ENCODE data around the gene SPEN.

SPEN gene

DNA sequence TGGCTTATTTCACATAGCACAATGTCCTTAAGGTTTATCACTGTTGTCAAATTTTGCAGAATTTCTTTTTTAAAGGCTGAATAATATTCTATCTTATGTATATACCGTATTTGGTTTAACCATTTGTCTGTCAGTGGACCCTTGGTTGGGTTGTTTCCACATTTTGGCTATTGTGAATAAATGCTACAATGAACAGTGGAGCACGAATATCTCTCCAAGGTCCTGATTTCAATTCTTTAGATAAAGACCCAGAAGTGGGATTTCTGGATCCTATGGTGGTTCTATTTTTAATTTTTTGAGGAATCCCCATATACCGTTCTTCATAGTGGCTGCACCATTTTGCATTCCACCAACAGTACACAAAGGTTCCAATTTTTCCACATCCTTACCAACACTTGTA lies 134.2 kb downstream of the SPEN start:
- Histone ChIP-seq H3K36me3 (ENCODE audit: insufficient read depth, low read length) (no peaks in the 10 kb centered on the region), H3K79me2 (ENCODE audit: insufficient read depth, low read length) (no peaks in the 10 kb centered on the region)

DNA sequence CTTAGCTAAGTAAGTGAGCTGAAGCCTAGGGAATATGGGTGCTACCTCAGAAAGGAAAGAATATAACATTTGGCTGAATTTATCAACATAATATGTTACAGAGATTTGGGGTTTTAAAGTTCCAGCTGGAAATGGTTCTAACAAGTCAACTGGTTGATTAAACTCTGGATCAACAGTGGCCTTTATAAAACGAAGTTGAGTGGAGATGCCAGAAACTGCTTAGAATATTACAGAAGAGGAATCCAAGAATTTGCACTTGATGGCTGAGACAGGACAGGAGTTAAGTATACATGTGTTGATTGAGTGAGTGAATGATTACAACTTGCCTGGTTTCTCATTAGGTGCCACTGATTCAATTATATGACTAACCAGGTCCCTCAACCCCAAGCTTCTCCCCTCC lies 135.8 kb downstream of the SPEN start:
- ATAC-seq (ENCODE audit: insufficient read depth, low read depth) (no peak), DNase-seq (no peak)
- no peaks in the 10 kb centered on the region for H3K27me3 ChIP-seq (ENCODE audit: insufficient read depth, low read length, poor library complexity)
- H4K20me1 ChIP-seq (ENCODE audit: insufficient read depth, low read length), result no peaks in the 10 kb centered on the region
- no peak overlapping the region for H3K9ac ChIP-seq (ENCODE audit: low read depth, low read length)
- no peaks in the 10 kb centered on the region for H3K4me1 ChIP-seq (ENCODE audit: insufficient read depth, low read length)
- no peak overlapping the region for H3K4me3 ChIP-seq (ENCODE audit: low read depth in 1 of 2, low read length in 2 of 2)
- H3K79me2 ChIP-seq (ENCODE audit: insufficient read depth, low read length), result no peaks in the 10 kb centered on the region
- H3K9me3 ChIP-seq (ENCODE audit: insufficient read depth, low read length, severe bottlenecking), result peaks cover 2% of the 10 kb centered on the region
- TF ChIP-seq EZH2 (IDR thresholded peaks at IDR 0.05; ENCODE audit: borderline replicate concordance, low read depth, low read length, severe bottlenecking), result no peak
- TF ChIP-seq, protein P1, sequence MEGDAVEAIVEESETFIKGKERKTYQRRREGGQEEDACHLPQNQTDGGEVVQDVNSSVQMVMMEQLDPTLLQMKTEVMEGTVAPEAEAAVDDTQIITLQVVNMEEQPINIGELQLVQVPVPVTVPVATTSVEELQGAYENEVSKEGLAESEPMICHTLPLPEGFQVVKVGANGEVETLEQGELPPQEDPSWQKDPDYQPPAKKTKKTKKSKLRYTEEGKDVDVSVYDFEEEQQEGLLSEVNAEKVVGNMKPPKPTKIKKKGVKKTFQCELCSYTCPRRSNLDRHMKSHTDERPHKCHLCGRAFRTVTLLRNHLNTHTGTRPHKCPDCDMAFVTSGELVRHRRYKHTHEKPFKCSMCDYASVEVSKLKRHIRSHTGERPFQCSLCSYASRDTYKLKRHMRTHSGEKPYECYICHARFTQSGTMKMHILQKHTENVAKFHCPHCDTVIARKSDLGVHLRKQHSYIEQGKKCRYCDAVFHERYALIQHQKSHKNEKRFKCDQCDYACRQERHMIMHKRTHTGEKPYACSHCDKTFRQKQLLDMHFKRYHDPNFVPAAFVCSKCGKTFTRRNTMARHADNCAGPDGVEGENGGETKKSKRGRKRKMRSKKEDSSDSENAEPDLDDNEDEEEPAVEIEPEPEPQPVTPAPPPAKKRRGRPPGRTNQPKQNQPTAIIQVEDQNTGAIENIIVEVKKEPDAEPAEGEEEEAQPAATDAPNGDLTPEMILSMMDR (IDR thresholded peaks at IDR 0.05; ENCODE audit: borderline replicate concordance, extremely low read depth, low read length, poor library complexity, severe bottlenecking), result no peak
- no peak overlapping the region for H3K4me2 ChIP-seq (ENCODE audit: insufficient read depth, low read length)
- no peak overlapping the region for H2AFZ ChIP-seq (ENCODE audit: low read depth, low read length)
- H3K36me3 ChIP-seq (ENCODE audit: insufficient read depth, low read length), result no peaks in the 10 kb centered on the region
- no peak overlapping the region for H3K27ac ChIP-seq (ENCODE audit: low read length)

More for the DNA sequence above, 134.2 kb downstream of the SPEN start:
- Histone ChIP-seq H3K9me3 (ENCODE audit: insufficient read depth, low read length, severe bottlenecking) (peaks cover 2% of the 10 kb centered on the region), H3K4me3 (ENCODE audit: low read depth in 1 of 2, low read length in 2 of 2) (no peak overlapping the region), H3K4me1 (ENCODE audit: insufficient read depth, low read length) (peaks cover under 1% of the 10 kb centered on the region; the same call in 1 of the 2 replicates), H3K9ac (ENCODE audit: low read depth, low read length) (no peak overlapping the region), H4K20me1 (ENCODE audit: insufficient read depth, low read length) (no peaks in the 10 kb centered on the region), H3K27me3 (ENCODE audit: insufficient read depth, low read length, poor library complexity) (no peaks in the 10 kb centered on the region), H2AFZ (ENCODE audit: low read depth, low read length) (no peak overlapping the region), H3K27ac (ENCODE audit: low read length) (no peak overlapping the region), H3K4me2 (ENCODE audit: insufficient read depth, low read length) (no peak overlapping the region)
- ATAC-seq (ENCODE audit: insufficient read depth, low read depth) (no peak), DNase-seq (no peak)
- TF ChIP-seq, protein P1 (IDR thresholded peaks at IDR 0.05; ENCODE audit: borderline replicate concordance, extremely low read depth, low read length, poor library complexity, severe bottlenecking), result no peak
- no peak for TF ChIP-seq EZH2 (IDR thresholded peaks at IDR 0.05; ENCODE audit: borderline replicate concordance, low read depth, low read length, severe bottlenecking)

DNA sequence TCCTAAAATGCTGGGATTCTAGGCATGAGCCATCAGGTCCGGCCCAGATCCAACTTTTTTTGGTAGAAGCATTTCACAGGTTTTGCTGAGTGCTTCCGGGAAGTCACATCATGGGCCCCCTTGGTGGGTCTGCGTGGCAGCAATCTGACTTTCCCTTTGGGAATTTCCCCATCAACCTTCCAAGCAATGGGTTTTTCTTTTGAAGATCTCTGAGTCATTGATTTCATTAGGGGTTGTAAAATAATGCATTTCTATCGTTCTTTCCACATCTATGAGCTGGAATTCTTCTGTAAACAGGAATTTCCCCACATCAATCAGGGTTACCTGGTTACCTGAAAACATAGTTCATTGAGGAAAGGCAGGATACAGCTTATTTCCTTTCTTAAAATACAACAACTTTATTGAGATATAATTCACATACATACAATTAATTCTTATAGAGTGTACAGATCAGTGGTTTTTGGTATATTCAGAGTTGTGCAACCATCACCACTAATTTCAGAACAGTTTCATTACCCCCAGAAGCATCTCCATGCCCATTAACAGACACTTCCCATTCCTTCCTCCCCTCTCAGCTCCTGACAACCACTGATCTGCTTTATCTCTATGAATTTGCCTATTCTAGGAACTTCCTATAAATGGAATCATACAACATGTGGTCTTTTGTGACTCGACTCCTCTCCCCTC lies 138.2 kb downstream of the SPEN start:
- Histone ChIP-seq H3K9me3 (ENCODE audit: insufficient read depth, low read length, severe bottlenecking) (peaks cover 2% of the 10 kb centered on the region), H4K20me1 (ENCODE audit: insufficient read depth, low read length) (no peaks in the 10 kb centered on the region), H3K27me3 (ENCODE audit: insufficient read depth, low read length, poor library complexity) (no peaks in the 10 kb centered on the region), H3K9ac (ENCODE audit: low read depth, low read length) (no peak overlapping the region), H3K27ac (ENCODE audit: low read length) (no peak overlapping the region), H3K4me2 (ENCODE audit: insufficient read depth, low read length) (no peak overlapping the region), H3K79me2 (ENCODE audit: insufficient read depth, low read length) (no peaks in the 10 kb centered on the region), H3K4me1 (ENCODE audit: insufficient read depth, low read length) (no peaks in the 10 kb centered on the region), H2AFZ (ENCODE audit: low read depth, low read length) (no peak overlapping the region), H3K36me3 (ENCODE audit: insufficient read depth, low read length) (no peaks in the 10 kb centered on the region), H3K4me3 (ENCODE audit: low read depth in 1 of 2, low read length in 2 of 2) (no peak overlapping the region)
- DNase-seq, result no peak
- ATAC-seq (ENCODE audit: insufficient read depth, low read depth), result no peak
- no peak for TF ChIP-seq EZH2 (IDR thresholded peaks at IDR 0.05; ENCODE audit: borderline replicate concordance, low read depth, low read length, severe bottlenecking)
- TF ChIP-seq, protein P1 (IDR thresholded peaks at IDR 0.05; ENCODE audit: borderline replicate concordance, extremely low read depth, low read length, poor library complexity, severe bottlenecking), result no peak
